GM10266 (cell line): ENCODE results near the gene ZNF33B.
"Not testable (repeated sequence)": the region's sequence is repeated elsewhere in the genome, so short reads cannot be mapped to it uniquely, and the experiment has no call there.

Experiments
- DNase-seq: peaks from one replicate; pipeline ENCODE4 v3.0.0; 2012; ENCODE audit errors: extremely low spot score
- TF ChIP-seq, protein P1 (sequence below): IDR thresholded peaks from 2 replicates; pipeline ENCODE4 v1.5.1; 2012; ENCODE audit warnings: mild to moderate bottlenecking, low read depth; ENCODE audit not compliant: control insufficient read depth, insufficient read depth; ENCODE audit errors: missing control alignments

Gene ZNF33B

DNA sequence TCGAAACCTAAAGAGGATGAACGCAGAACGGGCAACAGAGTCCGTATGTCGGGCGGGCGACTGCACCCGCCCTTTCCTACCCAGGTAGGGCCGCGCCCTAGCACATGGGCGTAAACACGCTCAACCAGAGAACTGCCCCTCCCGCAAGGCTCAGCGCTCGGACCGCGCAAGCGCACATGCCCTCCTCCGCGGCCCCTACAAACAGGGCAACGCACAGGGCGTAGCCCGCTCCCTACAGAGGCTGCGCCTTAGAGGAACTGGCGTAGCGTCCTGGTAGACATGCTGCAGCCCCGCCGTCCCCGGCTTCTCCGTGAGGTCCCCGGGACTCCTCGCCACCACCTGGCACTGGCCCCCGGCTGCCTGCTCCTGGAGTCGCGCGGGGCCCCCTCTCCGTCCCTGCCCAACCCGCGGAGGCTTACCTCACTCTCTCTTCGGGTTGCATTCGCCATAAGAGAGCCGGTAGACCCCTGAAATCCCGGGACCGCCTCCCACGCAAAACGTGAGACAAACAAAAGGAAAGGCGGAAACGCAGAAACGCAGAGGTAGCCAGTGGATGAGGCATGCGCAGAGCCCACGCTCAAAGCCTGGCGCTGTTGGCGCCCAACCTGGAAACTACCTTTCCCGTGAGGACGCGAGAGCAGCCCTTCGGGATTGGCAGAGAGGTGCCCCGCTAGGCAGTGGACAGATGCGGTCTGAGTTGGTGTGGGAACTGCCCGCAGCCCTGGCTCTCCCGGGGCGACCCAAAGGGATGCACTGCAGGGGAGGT lies at the start of gene ZNF33B:
Gene ZNF33B (minus strand): TSS at position 516 of the 766 bp plus-strand sequence. CDS start 1,642 bp downstream, outside the sequence.
- TF ChIP-seq, protein P1, sequence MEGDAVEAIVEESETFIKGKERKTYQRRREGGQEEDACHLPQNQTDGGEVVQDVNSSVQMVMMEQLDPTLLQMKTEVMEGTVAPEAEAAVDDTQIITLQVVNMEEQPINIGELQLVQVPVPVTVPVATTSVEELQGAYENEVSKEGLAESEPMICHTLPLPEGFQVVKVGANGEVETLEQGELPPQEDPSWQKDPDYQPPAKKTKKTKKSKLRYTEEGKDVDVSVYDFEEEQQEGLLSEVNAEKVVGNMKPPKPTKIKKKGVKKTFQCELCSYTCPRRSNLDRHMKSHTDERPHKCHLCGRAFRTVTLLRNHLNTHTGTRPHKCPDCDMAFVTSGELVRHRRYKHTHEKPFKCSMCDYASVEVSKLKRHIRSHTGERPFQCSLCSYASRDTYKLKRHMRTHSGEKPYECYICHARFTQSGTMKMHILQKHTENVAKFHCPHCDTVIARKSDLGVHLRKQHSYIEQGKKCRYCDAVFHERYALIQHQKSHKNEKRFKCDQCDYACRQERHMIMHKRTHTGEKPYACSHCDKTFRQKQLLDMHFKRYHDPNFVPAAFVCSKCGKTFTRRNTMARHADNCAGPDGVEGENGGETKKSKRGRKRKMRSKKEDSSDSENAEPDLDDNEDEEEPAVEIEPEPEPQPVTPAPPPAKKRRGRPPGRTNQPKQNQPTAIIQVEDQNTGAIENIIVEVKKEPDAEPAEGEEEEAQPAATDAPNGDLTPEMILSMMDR, result no peak
- DNase-seq, result peak; percentile 83

GRCh38 chr10:42684517-42684916 lies 46.1 kb upstream of the ZNF33B start:
- TF ChIP-seq, protein P1, result no peak

GRCh38 chr10:42680267-42680666 lies 41.9 kb upstream of the ZNF33B start:
- TF ChIP-seq, protein P1, result no peak
- no peak for DNase-seq

More at GRCh38 chr10:42684517-42684916, 46.1 kb upstream of the ZNF33B start:
- DNase-seq, result no peak

DNA sequence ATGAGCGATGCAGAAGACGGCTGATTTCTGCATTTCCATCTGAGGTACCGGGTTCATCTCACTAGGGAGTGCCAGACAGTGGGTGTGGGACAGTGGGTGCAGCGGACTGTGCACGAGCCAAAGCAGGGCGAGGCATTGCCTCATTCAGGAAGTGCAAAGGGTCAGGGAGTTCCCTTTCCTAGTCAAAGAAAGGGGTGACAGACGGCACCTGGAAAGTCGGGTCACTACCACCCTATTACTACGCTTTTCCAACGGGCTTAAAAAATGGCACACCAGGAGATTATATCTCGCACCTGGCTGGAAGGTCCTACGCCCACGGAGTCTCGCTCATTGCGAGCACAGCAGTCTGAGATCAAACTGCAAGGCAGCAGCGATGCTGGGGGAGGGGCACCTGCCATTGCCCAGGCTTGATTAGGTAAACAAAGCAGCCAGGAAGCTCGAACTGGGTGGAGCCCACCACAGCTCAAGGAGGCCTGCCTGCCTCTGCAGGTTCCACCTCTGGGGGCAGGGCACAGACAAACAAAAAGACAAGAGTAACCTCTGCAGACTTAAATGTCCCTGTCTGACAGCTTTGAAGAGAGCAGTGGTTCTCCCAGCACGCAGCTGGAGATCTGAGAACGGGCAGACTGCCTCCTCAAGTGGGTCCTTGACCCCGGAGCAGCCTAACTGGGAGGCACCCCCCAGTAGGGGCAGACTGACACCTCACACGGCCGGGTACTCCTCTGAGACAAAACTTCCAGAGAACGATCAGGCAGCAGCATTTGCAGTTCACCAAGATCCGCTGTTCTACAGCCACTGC lies 27.0 kb upstream of the ZNF33B start:
- not testable (repeated sequence) for DNase-seq

DNA sequence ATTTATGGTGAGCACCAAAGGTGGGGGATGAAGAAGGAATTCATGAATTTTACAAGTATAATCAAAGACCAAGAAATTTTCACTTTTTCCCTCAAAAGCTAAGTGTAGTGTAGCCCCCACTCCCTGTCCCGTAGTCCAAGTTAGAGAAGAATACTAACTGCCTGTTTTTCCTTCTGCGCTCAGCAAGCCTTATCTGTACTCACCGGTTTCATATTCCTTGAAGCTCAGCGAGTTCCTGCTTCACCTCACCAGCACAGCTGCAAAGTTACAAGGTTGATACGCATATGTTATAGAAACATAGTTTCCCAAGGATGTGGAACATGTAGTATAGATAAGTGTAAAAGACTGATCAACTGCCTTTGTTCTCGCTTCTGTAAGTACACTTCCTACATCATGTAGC lies 16.0 kb upstream of the ZNF33B start:
- no peak for DNase-seq
- TF ChIP-seq, protein P1, result no peak

- TF ChIP-seq, protein P1, result no peak
- no peak for DNase-seq
These were observed 14.5 kb upstream of the ZNF33B start for GRCh38 chr10:42652858-42653257.

GRCh38 chr10:42650374-42650773 lies 12.0 kb upstream of the ZNF33B start:
- no peak for DNase-seq
- TF ChIP-seq, protein P1, result no peak
